Stimulated activated CD8-positive, alpha-beta memory T cell treated with anti-CD3 and anti-CD28 coated beads, Interleukin-15, amount 100 ng/mL, for 24 hours (primary cell): ENCODE measurements around the gene FLNC.

Experiments
- DNase-seq: peaks from one replicate; pipeline ENCODE4 v3.0.0-alpha.2; 2020; ENCODE audit warnings: low read depth

Gene FLNC

GRCh38 chr7:128891110-128891941 is 61.1 kb downstream of the FLNC start:
- no peak for DNase-seq

- no peak for DNase-seq
These were observed 61.7 kb downstream of the FLNC start for GRCh38 chr7:128891942-128892269.

- no peak for DNase-seq
These were observed 62.5 kb downstream of the FLNC start for GRCh38 chr7:128892521-128893250.

- no peak for DNase-seq
These were observed 63.3 kb downstream of the FLNC start for GRCh38 chr7:128893251-128894100.

GRCh38 chr7:128894101-128894440 is 63.9 kb downstream of the FLNC start:
- no peak for DNase-seq

- DNase-seq: no peak
These were observed 65.1 kb downstream of the FLNC start for GRCh38 chr7:128895320-128895719.

GRCh38 chr7:128899392-128899791 is 69.2 kb downstream of the FLNC start:
- DNase-seq: no peak

- DNase-seq: no peak
These were observed 70.0 kb downstream of the FLNC start for GRCh38 chr7:128900237-128900636.

- DNase-seq: no peak
These were observed 72.8 kb downstream of the FLNC start for GRCh38 chr7:128902761-128903585.

- DNase-seq: no peak
These were observed 73.6 kb downstream of the FLNC start for GRCh38 chr7:128903621-128904361.

GRCh38 chr7:128904381-128905197 is 74.4 kb downstream of the FLNC start:
- DNase-seq: no peak

- DNase-seq: no peak
These were observed 76.0 kb downstream of the FLNC start for GRCh38 chr7:128906001-128906765.

GRCh38 chr7:128906766-128907559 is 76.8 kb downstream of the FLNC start:
- no peak for DNase-seq
